HG02678 (cell line): Measurements from ENCODE around the gene ZNF444.
"Not testable (repeated sequence)": the region's sequence is repeated elsewhere in the genome, so short reads cannot be mapped to it uniquely, and the experiment has no call there.

ENCODE experiments used
- ATAC-seq: cut with Tn5 transposase; IDR thresholded peaks from one replicate; pipeline ENCODE4 v1.9.1; 2021; ENCODE audit warnings: mild to moderate bottlenecking, moderate library complexity; ENCODE audit not compliant: unreplicated experiment

Gene ZNF444

GRCh38 chr19:56140583-56141416, at the start of gene ZNF444:
Gene ZNF444, plus strand, starts transcription at chr19:56141287. Its CDS starts 5,625 bp downstream, at chr19:56146912.
- peak; percentile 88 for ATAC-seq

DNA sequence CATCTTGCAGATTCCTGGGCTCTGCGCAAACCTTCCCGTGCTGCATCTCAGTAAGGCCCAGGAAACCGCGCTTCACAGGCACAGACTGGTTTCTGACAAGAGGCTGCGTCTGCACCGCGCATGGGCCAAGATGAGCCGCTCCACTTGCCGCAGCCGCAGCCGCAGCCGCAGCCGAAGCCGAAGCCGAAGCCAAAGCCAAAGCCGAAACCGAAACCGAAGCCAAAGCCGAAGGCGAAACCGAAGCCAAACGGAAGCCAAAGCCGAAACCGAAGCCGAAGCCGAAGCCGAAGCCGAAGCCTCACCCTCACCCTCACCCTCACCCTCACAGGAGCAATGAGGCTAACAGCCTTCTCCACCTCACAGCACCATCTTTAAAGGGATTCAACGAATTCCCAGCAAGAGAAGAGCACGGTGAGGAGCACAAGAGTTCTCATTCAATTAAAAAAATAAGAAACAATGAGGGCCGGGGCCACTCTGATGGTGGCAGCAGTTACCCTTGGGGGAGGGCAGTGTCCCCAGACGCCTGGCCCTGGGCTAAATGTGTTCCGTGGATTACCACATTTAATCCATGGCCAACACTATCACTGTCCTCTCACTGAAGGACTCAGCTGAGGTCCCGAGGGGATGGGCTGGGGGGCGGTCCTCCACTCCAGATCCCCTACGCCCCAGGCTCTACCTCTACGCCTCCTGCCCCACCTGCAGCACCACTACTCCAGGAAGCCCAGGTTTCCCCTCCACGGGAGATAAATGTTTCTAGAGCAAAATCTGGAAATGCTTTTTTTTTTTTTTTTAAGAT, 49.1 kb upstream of the ZNF444 start:
- ATAC-seq, result no peak

GRCh38 chr19:56092685-56093631, 48.1 kb upstream of the ZNF444 start:
- ATAC-seq, result no peak

DNA sequence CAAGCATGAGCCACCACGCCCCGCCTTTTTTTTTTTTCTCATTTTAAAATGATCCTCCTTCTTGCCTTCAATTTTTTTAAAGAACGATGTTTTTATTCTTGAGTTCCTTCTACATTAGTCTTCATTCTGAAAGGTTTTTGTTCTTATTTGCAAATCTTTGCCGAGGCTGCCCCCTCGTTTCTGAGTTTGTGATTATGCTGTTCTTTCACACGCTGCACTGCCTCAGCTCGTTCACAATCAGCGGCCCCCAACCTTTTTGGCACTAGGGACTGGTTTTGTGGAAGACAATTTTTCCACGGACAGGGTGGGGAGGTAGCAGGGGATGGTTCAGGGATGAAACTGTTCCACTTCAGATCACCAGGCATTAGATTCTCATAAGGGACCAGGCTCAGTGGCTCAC, 46.6 kb upstream of the ZNF444 start:
- ATAC-seq, result no peak

GRCh38 chr19:56096665-56097064, 44.4 kb upstream of the ZNF444 start:
- ATAC-seq, result no peak

DNA sequence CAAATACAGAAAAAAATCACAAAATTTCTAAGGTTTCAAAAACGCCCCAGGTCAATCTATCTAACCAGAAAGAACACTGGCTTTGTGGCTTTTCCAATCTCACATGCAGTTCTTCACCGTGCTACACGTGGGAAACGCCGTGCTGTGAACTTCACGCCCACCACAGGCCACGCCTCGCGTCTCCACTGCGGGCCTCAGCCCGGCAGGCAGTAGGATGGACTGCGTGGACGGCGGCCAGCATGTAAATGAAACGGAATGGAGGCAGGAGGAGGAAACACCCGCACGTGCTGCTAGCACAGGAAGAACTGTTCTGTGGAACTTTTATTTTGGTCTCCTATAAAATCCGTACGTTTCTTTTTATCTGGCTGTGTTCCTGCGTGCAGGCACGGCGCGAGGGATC, 43.8 kb upstream of the ZNF444 start:
- ATAC-seq, result no peak

GRCh38 chr19:56097776-56098175, 43.3 kb upstream of the ZNF444 start:
- no peak for ATAC-seq

GRCh38 chr19:56098237-56098636, 42.9 kb upstream of the ZNF444 start:
- ATAC-seq, result not testable (repeated sequence)

DNA sequence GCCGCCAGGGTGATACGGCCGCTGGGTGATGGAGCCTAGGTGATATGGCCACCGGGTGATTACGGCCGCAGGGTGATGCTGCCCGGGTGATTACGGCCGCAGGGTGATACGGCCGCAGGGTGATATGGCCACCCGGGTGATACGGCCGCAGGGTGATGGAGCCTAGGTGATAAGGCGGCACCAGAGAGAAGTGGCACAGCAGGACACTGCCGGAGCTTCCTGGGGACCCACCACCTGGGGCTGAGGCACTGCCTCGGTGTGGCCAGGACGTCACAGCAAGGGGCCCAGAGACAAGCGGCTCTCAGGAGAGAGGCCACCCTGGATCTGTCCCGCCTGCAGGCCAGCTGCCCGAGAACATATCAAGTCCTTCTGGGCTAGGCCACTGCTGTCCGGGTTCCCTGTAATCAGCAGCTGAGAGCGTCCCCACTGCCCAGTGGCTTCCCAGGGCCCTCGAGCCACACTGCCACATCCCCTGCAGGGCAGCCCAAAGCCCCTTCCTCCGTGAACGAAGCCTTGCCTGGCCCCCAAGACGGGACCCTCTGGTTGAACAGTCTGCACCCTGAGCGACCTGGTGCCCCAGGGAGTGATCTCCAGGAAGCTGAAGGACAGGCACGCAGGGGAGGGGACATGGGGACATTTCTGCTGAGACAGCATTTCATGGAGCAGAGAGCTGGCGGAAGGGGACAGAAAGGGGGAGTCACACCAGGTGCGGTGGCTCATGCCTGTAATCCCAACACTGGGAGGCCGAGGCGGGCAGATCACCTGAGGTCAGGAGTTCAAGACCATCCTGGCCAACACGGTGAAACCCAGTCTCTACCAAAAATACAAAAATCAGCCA, 42.1 kb upstream of the ZNF444 start:
- no peak for ATAC-seq

GRCh38 chr19:56099638-56100539, 41.2 kb upstream of the ZNF444 start:
- ATAC-seq, result no peak

GRCh38 chr19:56101095-56101494, 40.0 kb upstream of the ZNF444 start:
- no peak for ATAC-seq

- no peak for ATAC-seq
Measured at GRCh38 chr19:56101746-56102535, 39.1 kb upstream of the ZNF444 start.

DNA sequence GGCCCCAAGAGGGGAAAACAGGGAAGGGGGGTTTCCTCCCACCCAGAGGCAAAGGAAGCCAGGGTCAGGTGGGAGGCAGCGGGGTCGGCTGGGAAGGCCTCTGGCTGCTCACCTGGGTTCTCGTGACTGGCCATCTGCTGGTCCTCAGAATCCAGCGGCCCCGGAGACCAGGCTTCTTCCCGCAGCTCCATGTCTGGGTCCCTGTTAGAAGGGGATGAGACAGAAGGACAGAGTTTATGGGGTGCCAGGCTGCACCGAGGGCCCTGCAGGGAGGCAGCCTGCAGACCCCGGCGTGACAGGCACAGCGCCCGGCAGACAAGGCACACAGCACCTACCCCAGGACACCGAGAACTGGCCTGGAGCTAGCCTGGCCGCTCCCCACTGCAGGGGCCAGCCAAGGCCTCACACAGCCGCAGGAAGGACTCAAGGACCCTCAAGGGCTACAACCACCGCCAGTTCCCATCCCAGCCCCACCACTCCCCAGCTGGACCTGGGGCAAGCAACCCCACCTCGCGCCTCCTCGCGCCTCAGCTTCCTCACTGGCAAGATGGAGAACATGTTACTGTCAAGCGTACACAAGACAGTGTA, 38.0 kb upstream of the ZNF444 start:
- ATAC-seq, result no peak

DNA sequence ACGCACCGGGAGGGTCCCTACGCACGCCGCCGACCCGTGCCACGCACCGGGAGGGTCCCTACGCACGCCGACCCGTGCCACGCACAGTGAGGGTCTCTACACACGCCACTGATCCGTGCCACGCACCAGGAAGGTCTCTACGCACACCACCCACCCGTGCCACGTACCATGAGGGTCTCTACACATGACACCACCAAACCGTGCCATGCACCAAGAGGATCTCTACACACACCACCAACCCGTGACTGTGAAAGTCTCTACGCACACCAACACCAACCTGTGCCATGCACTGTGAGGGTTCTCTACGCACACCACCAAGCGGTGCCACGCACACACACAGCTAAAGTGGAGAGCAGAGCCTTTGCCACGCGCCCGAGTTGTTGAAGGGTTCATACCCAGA, 36.7 kb upstream of the ZNF444 start:
- ATAC-seq, result no peak

- ATAC-seq, result no peak
Measured at GRCh38 chr19:56105090-56105701, 35.9 kb upstream of the ZNF444 start.

DNA sequence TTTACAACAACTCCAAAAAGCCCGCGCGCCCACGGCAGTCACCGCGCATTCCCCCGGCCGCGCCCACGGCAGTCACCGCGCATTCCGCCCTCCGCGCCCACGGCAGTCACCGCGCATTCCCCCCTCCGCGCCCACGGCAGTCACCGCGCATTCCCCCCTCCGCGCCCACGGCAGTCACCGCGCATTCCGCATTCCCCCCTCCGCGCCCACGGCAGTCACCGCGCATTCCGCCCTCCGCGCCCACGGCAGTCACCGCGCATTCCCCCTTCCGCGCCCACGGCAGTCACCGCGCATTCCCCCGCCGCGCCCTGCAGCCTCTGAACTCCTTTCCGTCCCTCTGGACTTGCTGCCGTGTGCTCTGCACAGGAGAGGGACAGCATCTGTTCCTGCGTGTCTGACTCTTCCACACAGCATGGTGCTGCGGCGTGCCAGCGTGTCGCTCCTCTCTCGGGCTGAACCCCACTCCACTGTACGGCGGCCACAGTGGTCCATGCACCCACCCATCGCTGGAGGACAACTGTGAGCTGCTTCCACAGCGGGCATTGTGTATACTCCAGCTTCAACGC, 35.2 kb upstream of the ZNF444 start:
- ATAC-seq, result not testable (repeated sequence)

- no peak for ATAC-seq
Measured at GRCh38 chr19:56106397-56106849, 34.7 kb upstream of the ZNF444 start.
